T-helper 17 cell (primary cell): Measurements from ENCODE around the gene BRSK2. TPM values are rescaled to one million over a fixed set of nuclear protein-coding genes. Genes with fewer than 3 reads are reported as not detected.
A peak's percentile ranks its signal among the peaks of the same experiment; 100 is the strongest.
"Not testable (repeated sequence)": the region's sequence is repeated elsewhere in the genome, so short reads cannot be mapped to it uniquely, and the experiment has no call there.

Experiments
- ATAC-seq: fragments of 150-1000 bp; cut with Tn5 transposase; 2 replicates; pipeline ENCODE4 v1.10.0; 2021; ENCODE audit warnings: mild to moderate bottlenecking, moderate library complexity
- DNase-seq, 3 donors: peaks; one replicate each; pipeline versions ENCODE4 v3.0.0 to v3.0.0-alpha.2; 2020 to 2021
- H3K9me3 ChIP-seq: one replicate; pipeline ENCODE4 v1.7.0; 2013; ENCODE audit warnings: low read length, mild to moderate bottlenecking; ENCODE audit not compliant: control insufficient read depth, poor library complexity, severe bottlenecking
- H3K27ac Mint-ChIP-seq: one replicate; pipeline ENCODE4 v1.8.0; 2022; ENCODE audit warnings: mild to moderate bottlenecking, moderate library complexity, mixed read lengths
- H3K27me3 Mint-ChIP-seq: one replicate; pipeline ENCODE4 v1.8.0; 2022; ENCODE audit warnings: mixed read lengths
- H3K36me3 Mint-ChIP-seq: one replicate; pipeline ENCODE4 v1.8.0; 2022; ENCODE audit warnings: low read depth, mixed read lengths
- H3K4me1 Mint-ChIP-seq: one replicate; pipeline ENCODE4 v1.8.0; 2022; ENCODE audit warnings: mild to moderate bottlenecking, mixed read lengths
- H3K4me3 Mint-ChIP-seq: one replicate; pipeline ENCODE4 v1.8.0; 2022; ENCODE audit warnings: mild to moderate bottlenecking, moderate library complexity, mixed read lengths
- total RNA-seq, 4 donors: library from RNA in 2 of 4; stranded (reverse) in 2 of 4; gene quantifications; one replicate each; pipeline ENCODE4 v1.2.3 and lab custom pipeline; 2022 to 2026

Gene BRSK2
- total RNA-seq, 2 donors from 2014 or later, result 0.23 to 0.25 TPM

GRCh38 chr11:1422481-1422880 lies 32.7 kb downstream of the BRSK2 start:
- Mint-ChIP-seq H3K36me3 (no peaks in the 10 kb centered on the region), H3K27ac (no peak overlapping the region), H3K27me3 (no peaks in the 10 kb centered on the region), H3K4me3 (no peak overlapping the region), H3K4me1 (no peaks in the 10 kb centered on the region)
- H3K9me3 ChIP-seq, result peaks cover 2% of the 10 kb centered on the region
- no peak for DNase-seq
- ATAC-seq, result no peak

DNA sequence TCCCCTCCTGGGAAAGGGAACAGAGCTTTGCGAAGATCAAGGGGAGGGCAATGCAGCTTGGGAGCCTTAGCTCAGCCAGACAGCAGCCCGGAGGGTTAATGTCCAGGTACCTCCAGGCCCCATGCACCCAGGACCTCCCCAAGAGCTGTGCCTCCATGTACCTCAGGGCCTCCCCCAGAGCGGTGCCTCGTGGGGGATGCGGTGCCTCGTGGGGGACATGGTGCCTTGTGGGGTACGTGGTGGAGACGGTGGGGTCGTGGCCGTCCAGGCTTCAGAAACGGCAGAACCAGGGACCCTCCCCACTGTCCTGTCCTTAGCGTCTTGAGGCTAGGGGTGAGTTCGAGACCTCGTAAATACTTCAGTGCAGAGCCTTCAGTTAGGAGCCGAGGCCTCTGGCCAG lies 33.2 kb downstream of the BRSK2 start:
- Mint-ChIP-seq H3K36me3 (no peaks in the 10 kb centered on the region), H3K27ac (no peak overlapping the region), H3K4me1 (no peaks in the 10 kb centered on the region), H3K27me3 (no peaks in the 10 kb centered on the region), H3K4me3 (no peak overlapping the region)
- H3K9me3 ChIP-seq, result peaks cover 2% of the 10 kb centered on the region
- ATAC-seq, result no peak
- DNase-seq, result no peak

GRCh38 chr11:1423406-1423805 lies 33.7 kb downstream of the BRSK2 start:
- not testable (repeated sequence) for H3K36me3 Mint-ChIP-seq, DNase-seq, H3K4me3 Mint-ChIP-seq, H3K27me3 Mint-ChIP-seq, H3K4me1 Mint-ChIP-seq, ATAC-seq, H3K9me3 ChIP-seq, H3K27ac Mint-ChIP-seq

- H3K9me3 ChIP-seq, result no peaks in the 10 kb centered on the region
- Mint-ChIP-seq H3K4me3 (no peak overlapping the region), H3K4me1 (no peaks in the 10 kb centered on the region), H3K36me3 (no peaks in the 10 kb centered on the region), H3K27ac (no peak overlapping the region), H3K27me3 (no peaks in the 10 kb centered on the region)
- ATAC-seq, result no peak
- no peak for DNase-seq
Measured at GRCh38 chr11:1425006-1425405, 35.3 kb downstream of the BRSK2 start.

- H3K27me3 Mint-ChIP-seq, result no peaks in the 10 kb centered on the region
- H3K9me3 ChIP-seq, result no peaks in the 10 kb centered on the region
- no peak for ATAC-seq
- H3K36me3 Mint-ChIP-seq, result no peaks in the 10 kb centered on the region
- H3K4me1 Mint-ChIP-seq, result no peaks in the 10 kb centered on the region
- H3K4me3 Mint-ChIP-seq, result no peak overlapping the region
- no peak overlapping the region for H3K27ac Mint-ChIP-seq
- no peak for DNase-seq
Measured at GRCh38 chr11:1425439-1425838, 35.7 kb downstream of the BRSK2 start.

- DNase-seq, result no peak
- Mint-ChIP-seq H3K4me1 (no peaks in the 10 kb centered on the region), H3K27ac (no peak overlapping the region), H3K36me3 (no peaks in the 10 kb centered on the region), H3K27me3 (no peaks in the 10 kb centered on the region), H3K4me3 (no peak overlapping the region)
- H3K9me3 ChIP-seq, result no peaks in the 10 kb centered on the region
- ATAC-seq, result no peak
Measured at GRCh38 chr11:1428762-1429316, 39.1 kb downstream of the BRSK2 start.

GRCh38 chr11:1433568-1433967 lies 43.8 kb downstream of the BRSK2 start:
- Mint-ChIP-seq H3K36me3 (no peaks in the 10 kb centered on the region), H3K27me3 (no peaks in the 10 kb centered on the region), H3K27ac (no peak overlapping the region), H3K4me3 (no peak overlapping the region), H3K4me1 (no peaks in the 10 kb centered on the region)
- ATAC-seq, result no peak
- DNase-seq, result no peak
- no peaks in the 10 kb centered on the region for H3K9me3 ChIP-seq

DNA sequence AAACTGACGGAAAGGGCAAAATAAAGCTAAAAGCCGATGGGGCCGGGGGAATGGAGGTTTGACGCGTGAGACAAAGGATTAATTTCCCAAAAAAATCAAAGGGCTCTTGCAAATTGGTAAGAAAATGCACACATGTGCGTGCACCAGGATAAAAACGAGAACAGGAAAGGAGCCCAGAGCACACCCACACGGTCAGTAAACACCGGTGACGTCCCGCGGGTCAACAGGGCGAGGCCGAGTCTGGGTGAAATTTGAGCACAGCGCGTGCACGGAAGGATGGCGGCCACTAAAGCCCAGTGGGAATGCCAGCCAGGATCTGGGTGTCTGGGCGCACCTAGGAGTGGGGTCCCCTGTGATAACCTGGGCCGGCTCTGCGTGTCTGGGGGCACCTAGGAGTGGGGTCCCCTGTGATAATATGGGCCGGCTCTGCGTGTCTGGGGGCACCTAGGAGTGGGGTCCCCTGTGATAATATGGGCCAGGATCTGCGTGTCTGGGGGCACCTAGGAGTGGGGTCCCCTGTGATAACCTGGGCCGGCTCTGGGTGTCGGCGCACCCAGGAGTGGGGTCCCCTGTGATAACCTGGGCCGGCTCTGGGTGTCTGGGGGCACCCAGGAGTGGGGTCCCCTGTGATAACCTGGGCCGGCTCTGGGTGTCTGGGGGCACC lies 44.4 kb downstream of the BRSK2 start:
- no peaks in the 10 kb centered on the region for H3K36me3 Mint-ChIP-seq
- no peak overlapping the region for H3K4me3 Mint-ChIP-seq
- no peak for DNase-seq
- H3K27ac Mint-ChIP-seq, result no peak overlapping the region
- no peaks in the 10 kb centered on the region for H3K4me1 Mint-ChIP-seq
- no peaks in the 10 kb centered on the region for H3K27me3 Mint-ChIP-seq
- H3K9me3 ChIP-seq, result no peaks in the 10 kb centered on the region
- ATAC-seq, result no peak

- not testable (repeated sequence) for ATAC-seq
Measured at GRCh38 chr11:1435479-1435819, 45.7 kb downstream of the BRSK2 start.

DNA sequence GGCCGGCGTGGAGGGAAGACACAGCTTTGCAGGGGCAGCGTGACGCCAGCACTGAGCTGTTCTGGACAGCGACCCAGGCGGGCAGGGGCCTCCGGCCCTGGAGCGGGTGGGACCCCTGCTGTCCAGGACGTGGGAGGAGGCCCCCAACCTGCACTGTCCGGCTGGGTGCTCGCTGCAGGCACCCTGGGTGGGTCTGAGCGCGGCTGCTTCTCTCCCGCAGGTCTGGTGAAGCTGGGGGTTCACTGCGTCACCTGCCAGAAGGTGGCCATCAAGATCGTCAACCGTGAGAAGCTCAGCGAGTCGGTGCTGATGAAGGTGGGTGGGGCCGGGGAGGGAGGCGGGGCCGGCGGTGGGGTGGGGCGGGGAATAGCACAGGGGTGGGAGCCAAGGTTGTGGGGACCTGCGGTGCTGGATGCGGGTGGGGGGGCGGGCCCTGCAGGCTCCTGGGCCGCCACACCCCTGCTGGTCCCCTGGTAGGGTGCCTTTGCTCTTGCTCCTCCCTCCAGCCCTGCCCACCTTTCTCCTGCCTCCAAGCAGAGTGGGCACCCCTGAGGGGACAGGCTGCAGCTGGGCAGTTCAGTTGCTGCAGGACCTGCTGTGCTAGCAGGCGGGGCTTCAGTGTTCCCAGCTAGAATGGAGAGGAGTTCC lies 46.2 kb downstream of the BRSK2 start:
- DNase-seq (no peak), ATAC-seq (peak; percentile 30)
- no peaks in the 10 kb centered on the region for H3K27me3 Mint-ChIP-seq
- H3K4me1 Mint-ChIP-seq, result no peaks in the 10 kb centered on the region
- no peak overlapping the region for H3K27ac Mint-ChIP-seq
- no peaks in the 10 kb centered on the region for H3K36me3 Mint-ChIP-seq
- no peak overlapping the region for H3K4me3 Mint-ChIP-seq
- no peaks in the 10 kb centered on the region for H3K9me3 ChIP-seq

More at GRCh38 chr11:1435479-1435819, 45.7 kb downstream of the BRSK2 start:
- not testable (repeated sequence) for H3K4me1 Mint-ChIP-seq, H3K36me3 Mint-ChIP-seq, H3K9me3 ChIP-seq, H3K27ac Mint-ChIP-seq, DNase-seq, H3K4me3 Mint-ChIP-seq, H3K27me3 Mint-ChIP-seq

DNA sequence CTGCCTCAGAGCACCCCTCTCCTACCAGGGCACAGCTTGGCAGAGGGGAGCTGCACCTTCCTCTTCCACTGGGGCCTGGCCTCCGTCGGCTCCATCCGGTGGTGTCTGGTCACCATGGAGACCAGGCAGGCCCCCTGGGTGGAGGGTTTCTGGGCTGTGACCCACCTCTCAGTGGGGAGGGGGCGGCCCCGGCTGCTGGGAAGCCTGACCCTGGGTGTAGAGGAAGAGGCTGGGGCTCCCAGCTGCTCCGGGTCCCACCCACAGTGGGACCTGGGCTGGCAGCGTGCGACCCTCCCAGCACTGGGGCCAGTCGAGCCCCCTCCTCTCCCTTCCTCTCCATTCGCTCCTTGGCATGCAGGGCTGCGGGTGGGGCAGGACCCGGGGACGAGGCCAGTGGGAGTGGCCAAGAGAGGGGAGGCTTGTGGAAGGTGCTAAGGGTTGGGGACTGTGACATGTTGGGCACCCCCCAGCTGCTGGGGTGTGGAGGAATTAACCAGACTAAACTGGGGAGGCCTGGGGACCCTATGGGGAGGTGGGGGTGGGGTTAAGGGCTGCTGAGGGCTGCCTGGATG lies 46.8 kb downstream of the BRSK2 start:
- Mint-ChIP-seq H3K36me3 (no peaks in the 10 kb centered on the region), H3K27me3 (no peaks in the 10 kb centered on the region), H3K27ac (no peak overlapping the region), H3K4me1 (no peaks in the 10 kb centered on the region), H3K4me3 (no peak overlapping the region)
- H3K9me3 ChIP-seq, result no peaks in the 10 kb centered on the region
- DNase-seq, result no peak
- peak; percentile 8 for ATAC-seq

- H3K4me3 Mint-ChIP-seq, result no peak overlapping the region
- H3K36me3 Mint-ChIP-seq, result no peaks in the 10 kb centered on the region
- ATAC-seq (no peak), DNase-seq (no peak)
- H3K27ac Mint-ChIP-seq, result no peak overlapping the region
- H3K4me1 Mint-ChIP-seq, result no peaks in the 10 kb centered on the region
- H3K27me3 Mint-ChIP-seq, result no peaks in the 10 kb centered on the region
- H3K9me3 ChIP-seq, result no peaks in the 10 kb centered on the region
Measured at GRCh38 chr11:1437500-1437899, 47.8 kb downstream of the BRSK2 start.

- ATAC-seq (no peak), DNase-seq (no peak)
- Mint-ChIP-seq H3K4me3 (no peak overlapping the region), H3K4me1 (no peaks in the 10 kb centered on the region), H3K27me3 (no peaks in the 10 kb centered on the region), H3K36me3 (no peaks in the 10 kb centered on the region), H3K27ac (no peak overlapping the region)
- no peaks in the 10 kb centered on the region for H3K9me3 ChIP-seq
Measured at GRCh38 chr11:1438261-1438966, 48.7 kb downstream of the BRSK2 start.
